ENCODE data around the gene FAM181A.

The FAM181A gene

GRCh38 chr14:93914278-93914677 is 12.9 kb upstream of the FAM181A start:
- TF ChIP-seq CTCF (IDR thresholded peaks at IDR 0.05; ENCODE audit: low read depth, low read length) = no peak

GRCh38 chr14:93915070-93915705 is 12.0 kb upstream of the FAM181A start:
- TF ChIP-seq CTCF (IDR thresholded peaks at IDR 0.05; ENCODE audit: low read depth, low read length) = no peak

More at GRCh38 chr14:93914278-93914677, 12.9 kb upstream of the FAM181A start:
- no peak for DNase-seq (ENCODE audit: extremely low read depth, low read depth)

GRCh38 chr14:93915800-93916199 is 11.3 kb upstream of the FAM181A start:
- no peak for TF ChIP-seq CTCF (IDR thresholded peaks at IDR 0.05; ENCODE audit: low read depth, low read length)
- no peak for DNase-seq (ENCODE audit: extremely low read depth, low read depth)

More at GRCh38 chr14:93915070-93915705, 12.0 kb upstream of the FAM181A start:
- DNase-seq (ENCODE audit: extremely low read depth, low read depth) = no peak

GRCh38 chr14:93916498-93916897 is 10.6 kb upstream of the FAM181A start:
- TF ChIP-seq CTCF (IDR thresholded peaks at IDR 0.05; ENCODE audit: low read depth, low read length) = no peak
- DNase-seq (ENCODE audit: extremely low read depth, low read depth) = no peak

- no peak for DNase-seq (ENCODE audit: extremely low read depth, low read depth)
- TF ChIP-seq CTCF (IDR thresholded peaks at IDR 0.05; ENCODE audit: low read depth, low read length) = no peak
These were observed 10.0 kb upstream of the FAM181A start for GRCh38 chr14:93917141-93917540.

GRCh38 chr14:93921001-93921806 is 5.9 kb upstream of the FAM181A start:
- no peak for TF ChIP-seq CTCF (IDR thresholded peaks at IDR 0.05; ENCODE audit: low read depth, low read length)
- no peak for DNase-seq (ENCODE audit: extremely low read depth, low read depth)

- no peak for TF ChIP-seq CTCF (IDR thresholded peaks at IDR 0.05; ENCODE audit: low read depth, low read length)
- no peak for DNase-seq (ENCODE audit: extremely low read depth, low read depth)
These were observed 3.5 kb upstream of the FAM181A start for GRCh38 chr14:93923626-93924025.
